CD14-positive monocyte (primary cell): Measurements from ENCODE around the gene RAPGEF6. TPM values are rescaled to one million over a fixed set of nuclear protein-coding genes. Genes with fewer than 3 reads are reported as not detected.

Experiments used
- DNase-seq, 3 donors: peaks; one replicate each; pipeline ENCODE4 v3.0.0-alpha.2; 2011 to 2022
- H2AFZ ChIP-seq: 2 replicates; pipeline ENCODE4 v1.6.0; 2012; ENCODE audit warnings: mild to moderate bottlenecking, low read depth, low read length, inconsistent platforms; ENCODE audit not compliant: insufficient read depth, poor library complexity, severe bottlenecking
- H3K27ac ChIP-seq, 2 donors: 1 replicate in 1 of 2; 2 replicates in 1 of 2; pipeline ENCODE4 v1.5.1; 2012 to 2013; ENCODE audit warnings: low read length in 2 of 2, control low read depth in 1 of 2, inconsistent platforms in 1 of 2, low read depth in 1 of 2, mild to moderate bottlenecking in 1 of 2
- H3K27me3 ChIP-seq, 2 donors: one replicate each; pipeline versions ENCODE4 v1.6.0 to v1.6.1; 2011 to 2013; ENCODE audit warnings: low read length in 2 of 2; ENCODE audit not compliant: control insufficient read depth in 2 of 2, insufficient read depth in 2 of 2
- H3K36me3 ChIP-seq, 2 donors: replicated peaks in 1 of 2; 1 replicate in 1 of 2; 2 replicates in 1 of 2; pipeline versions ENCODE4 v1.5.1 to v1.6.1; 2012 to 2013; ENCODE audit warnings: low read length in 2 of 2, control low read depth in 1 of 2, inconsistent platforms in 1 of 2, mild to moderate bottlenecking in 1 of 2; ENCODE audit not compliant: insufficient read depth in 2 of 2, control insufficient read depth in 1 of 2
- H3K4me1 ChIP-seq, 2 donors: 1 replicate in 1 of 2; 2 replicates in 1 of 2; pipeline versions ENCODE4 v1.5.1 to v1.6.1; 2012 to 2013; ENCODE audit warnings: low read length in 2 of 2, control low read depth in 1 of 2, inconsistent platforms in 1 of 2, mild to moderate bottlenecking in 1 of 2, moderate library complexity in 1 of 2; ENCODE audit not compliant: insufficient read depth in 2 of 2, control insufficient read depth in 1 of 2
- H3K4me2 ChIP-seq: replicated peaks from 2 replicates; pipeline ENCODE3; 2012; ENCODE audit warnings: low read length, moderate library complexity, mild to moderate bottlenecking; ENCODE audit not compliant: poor library complexity, severe bottlenecking; ENCODE audit errors: extremely low read depth
- H3K4me3 ChIP-seq, 3 experiments: fragments of 200-600 bp in 1 of 3; sonication (generic) in 1 of 3; replicated peaks in 1 of 3; 1 replicate in 2 of 3; 2 replicates in 1 of 3; pipeline ENCODE4 v1.5.1; 2011 to 2013; ENCODE audit warnings: low read length in 3 of 3, mild to moderate bottlenecking in 3 of 3, control low read depth in 2 of 3, low read depth in 2 of 3, inconsistent platforms in 1 of 3, moderate library complexity in 1 of 3
- H3K79me2 ChIP-seq: 2 replicates; pipeline ENCODE4 v1.6.0; 2012; ENCODE audit warnings: mild to moderate bottlenecking, control low read depth, inconsistent platforms, low read length, moderate library complexity; ENCODE audit not compliant: insufficient read depth
- H3K9ac ChIP-seq: 2 replicates; pipeline ENCODE4 v1.6.0; 2017; ENCODE audit warnings: low read length, mild to moderate bottlenecking; ENCODE audit not compliant: insufficient read depth, poor library complexity, severe bottlenecking
- H3K9me3 ChIP-seq, 2 donors: replicated peaks in 1 of 2; 1 replicate in 1 of 2; 2 replicates in 1 of 2; pipeline versions ENCODE4 v1.5.1 to v1.6.1; 2012 to 2013; ENCODE audit warnings: low read length in 2 of 2, control low read depth in 1 of 2; ENCODE audit not compliant: control insufficient read depth in 1 of 2, insufficient read depth in 1 of 2
- H4K20me1 ChIP-seq: 2 replicates; pipeline ENCODE4 v1.6.0; 2012; ENCODE audit warnings: mild to moderate bottlenecking, low read length, control low read depth, moderate library complexity; ENCODE audit not compliant: insufficient read depth
- H3K27ac Mint-ChIP-seq, 7 donors: one replicate each; pipeline ENCODE4 v1.8.0; 2020; ENCODE audit warnings: mild to moderate bottlenecking in 7 of 7, mixed read lengths in 7 of 7, moderate library complexity in 6 of 7, inconsistent platforms in 2 of 7
- H3K27me3 Mint-ChIP-seq, 3 donors: one replicate each; pipeline ENCODE4 v1.8.0; 2021 to 2022; ENCODE audit warnings: low read depth in 3 of 3, mild to moderate bottlenecking in 3 of 3, mixed read lengths in 3 of 3, moderate library complexity in 3 of 3, inconsistent platforms in 1 of 3
- H3K36me3 Mint-ChIP-seq, 2 donors: one replicate each; pipeline ENCODE4 v1.8.0; 2020; ENCODE audit warnings: mixed read lengths in 2 of 2, inconsistent platforms in 1 of 2, mild to moderate bottlenecking in 1 of 2
- H3K4me1 Mint-ChIP-seq: one replicate; pipeline ENCODE4 v1.8.0; 2020; ENCODE audit warnings: mild to moderate bottlenecking, mixed read lengths
- H3K4me3 Mint-ChIP-seq, 2 donors: one replicate each; pipeline ENCODE4 v1.8.0; 2020; ENCODE audit warnings: mild to moderate bottlenecking in 2 of 2, mixed read lengths in 2 of 2, moderate library complexity in 1 of 2
- H3K9me3 Mint-ChIP-seq, 7 donors: one replicate each; pipeline ENCODE4 v1.8.0; 2020 to 2022; ENCODE audit warnings: mixed read lengths in 7 of 7, mild to moderate bottlenecking in 6 of 7, moderate library complexity in 6 of 7, inconsistent platforms in 2 of 7
- WGBS: methylation state at CpG from one replicate; pipeline ENCODE4 v1.1.5; 2013; ENCODE audit warnings: missing lambda C conversion rate; ENCODE audit not compliant: insufficient coverage; 5-methylcytosine and 5-hydroxymethylcytosine counted together
- intact Hi-C, 2 donors: fragments of 100-400 bp; cut with micrococcal nuclease; formaldehyde crosslinking; loops; one replicate each; pipeline versions ENCODE4 v1.15.0 to v1.15.1; 2023
- polyA plus RNA-seq, 3 donors: library from polyadenylated mRNA; depleted of rRNA in 1 of 3; unstranded in 2 of 3; stranded (reverse) in 1 of 3; fragments of 300-500 nt in 2 of 3; fragments of >200 nt in 1 of 3; fragmentation: Illumina TruSeq in 2 of 3; gene quantifications; 1 replicate in 2 of 3; 2 replicates in 1 of 3; pipeline ENCODE4 v1.2.3, GENCODE V29; 2012 to 2021
- TF ChIP-seq, protein P1 (sequence below): fragments of 200-600 bp; IDR thresholded peaks from one replicate; pipeline ENCODE4 v1.8.0; 2022; ENCODE audit warnings: antibody characterized with exemption, mild to moderate bottlenecking

RAPGEF6 gene
- polyA plus RNA-seq, 3 donors = 2.9 to 4.8 (median 4.8) TPM

DNA sequence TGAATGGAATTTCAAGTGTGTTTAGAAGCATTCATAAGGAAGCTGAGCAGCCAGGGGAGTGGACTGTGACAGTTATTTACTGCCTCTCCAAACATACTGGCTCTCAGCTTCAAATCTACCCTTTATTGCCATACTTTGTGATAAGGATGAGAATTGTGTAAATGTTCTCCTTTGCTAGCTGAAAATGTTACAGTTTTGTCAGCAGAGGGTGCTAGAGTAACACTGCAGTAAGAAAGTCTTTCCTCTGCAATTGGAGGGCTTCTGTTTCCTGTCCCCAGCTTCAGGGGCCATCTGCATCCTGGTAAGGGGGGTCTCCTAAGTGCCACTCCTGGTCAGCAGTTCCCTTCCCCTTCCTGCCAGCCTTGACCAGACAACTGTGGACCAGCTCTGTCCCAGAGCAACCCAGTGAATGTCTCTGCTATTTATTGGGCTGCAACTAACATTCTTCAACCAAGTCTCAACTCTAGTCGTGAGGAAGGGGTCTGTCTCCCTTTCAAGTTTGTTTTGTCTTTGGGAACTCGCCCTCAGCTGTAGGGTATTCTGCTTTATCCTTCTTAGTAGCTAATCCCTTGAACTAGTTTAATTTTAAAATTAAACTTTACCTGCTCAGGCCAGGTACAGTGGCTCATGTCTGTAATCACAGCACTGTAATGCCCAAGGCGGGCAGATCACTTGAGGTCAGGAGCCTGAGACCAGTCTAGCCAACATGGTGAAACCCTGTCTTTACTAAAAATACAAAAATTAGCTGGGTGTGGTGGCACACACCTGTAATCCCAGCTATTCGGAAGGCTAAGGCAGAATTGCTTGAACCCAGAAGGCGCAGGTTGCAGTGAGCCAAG is 45.3 kb downstream of the RAPGEF6 start:
- Histone ChIP-seq H3K36me3 (peaks cover 0 to 26% of the 10 kb centered on the region in 2 donors), H4K20me1 (peaks cover 18% of the 10 kb centered on the region), H2AFZ (no peak overlapping the region), H3K4me1 (peaks cover 0 to 3% of the 10 kb centered on the region in 2 donors), H3K9ac (no peak overlapping the region), H3K79me2 (peaks cover 18% of the 10 kb centered on the region), H3K4me3 (no peak overlapping the region), H3K27ac (no peak overlapping the region), H3K9me3 (no peaks in the 10 kb centered on the region), H3K27me3 (no peaks in the 10 kb centered on the region), H3K4me2 (no peak overlapping the region)
- peaks cover 9% of the 10 kb centered on the region for H3K4me1 Mint-ChIP-seq
- no peaks in the 10 kb centered on the region for H3K27me3 Mint-ChIP-seq
- peaks cover 19 to 22% of the 10 kb centered on the region in 2 donors for H3K36me3 Mint-ChIP-seq
- intact Hi-C loops = loop anchor here (2.0 kb wide), 2 partner anchors 417 to 419 kb away; no protein-coding TSS in a partner anchor
- H3K4me3 Mint-ChIP-seq = no peak overlapping the region
- peaks cover 0 to 3% (median 0%) of the 10 kb centered on the region in 7 donors for H3K9me3 Mint-ChIP-seq
- peak; percentile 13 to 46 (median 33) for DNase-seq
- TF ChIP-seq, protein P1, sequence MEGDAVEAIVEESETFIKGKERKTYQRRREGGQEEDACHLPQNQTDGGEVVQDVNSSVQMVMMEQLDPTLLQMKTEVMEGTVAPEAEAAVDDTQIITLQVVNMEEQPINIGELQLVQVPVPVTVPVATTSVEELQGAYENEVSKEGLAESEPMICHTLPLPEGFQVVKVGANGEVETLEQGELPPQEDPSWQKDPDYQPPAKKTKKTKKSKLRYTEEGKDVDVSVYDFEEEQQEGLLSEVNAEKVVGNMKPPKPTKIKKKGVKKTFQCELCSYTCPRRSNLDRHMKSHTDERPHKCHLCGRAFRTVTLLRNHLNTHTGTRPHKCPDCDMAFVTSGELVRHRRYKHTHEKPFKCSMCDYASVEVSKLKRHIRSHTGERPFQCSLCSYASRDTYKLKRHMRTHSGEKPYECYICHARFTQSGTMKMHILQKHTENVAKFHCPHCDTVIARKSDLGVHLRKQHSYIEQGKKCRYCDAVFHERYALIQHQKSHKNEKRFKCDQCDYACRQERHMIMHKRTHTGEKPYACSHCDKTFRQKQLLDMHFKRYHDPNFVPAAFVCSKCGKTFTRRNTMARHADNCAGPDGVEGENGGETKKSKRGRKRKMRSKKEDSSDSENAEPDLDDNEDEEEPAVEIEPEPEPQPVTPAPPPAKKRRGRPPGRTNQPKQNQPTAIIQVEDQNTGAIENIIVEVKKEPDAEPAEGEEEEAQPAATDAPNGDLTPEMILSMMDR = peak; percentile 87
- H3K27ac Mint-ChIP-seq = peak overlapping the region in 2 of 7 donors; percentile 41 to 65
- WGBS = 100% methylated on average over 1 of the region's 5 CpGs

DNA sequence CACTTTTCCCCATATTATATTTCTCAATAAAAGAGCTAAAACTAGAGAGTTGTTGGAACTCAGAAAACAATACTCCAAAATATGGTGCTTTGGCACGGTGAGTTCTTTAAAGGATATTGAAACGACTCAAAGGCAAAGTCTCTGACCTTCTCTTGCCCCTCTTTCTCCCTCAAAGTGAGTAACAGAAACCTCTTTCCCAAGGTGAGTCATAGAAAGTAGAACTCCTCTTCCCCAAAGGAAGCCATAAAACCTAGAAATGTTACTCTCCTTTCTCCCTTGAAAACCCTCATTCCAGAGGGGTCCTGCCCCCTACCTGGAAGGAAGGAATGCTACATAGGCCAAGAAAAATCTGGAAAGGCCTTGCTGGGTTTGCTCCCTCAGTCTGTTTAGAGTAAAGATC is 47.5 kb downstream of the RAPGEF6 start:
- Histone ChIP-seq H3K4me1 (no peaks in the 10 kb centered on the region), H3K79me2 (peaks cover 24% of the 10 kb centered on the region), H2AFZ (no peak overlapping the region), H3K4me2 (no peak overlapping the region), H3K27me3 (no peaks in the 10 kb centered on the region), H3K36me3 (peaks cover 0 to 26% of the 10 kb centered on the region in 2 donors), H3K27ac (no peak overlapping the region), H3K4me3 (no peak overlapping the region), H3K9me3 (no peaks in the 10 kb centered on the region), H3K9ac (no peak overlapping the region), H4K20me1 (peaks cover 22% of the 10 kb centered on the region)
- H3K4me3 Mint-ChIP-seq = no peak overlapping the region
- WGBS = no CpG with 5 or more reads among the region's 2 CpGs
- H3K27me3 Mint-ChIP-seq = no peaks in the 10 kb centered on the region
- peak overlapping the region in 2 of 7 donors; percentile 44 to 46 for H3K27ac Mint-ChIP-seq
- intact Hi-C loops = no loop called here
- H3K9me3 Mint-ChIP-seq = peaks cover 0 to 2% (median 0%) of the 10 kb centered on the region in 7 donors
- H3K4me1 Mint-ChIP-seq = no peaks in the 10 kb centered on the region
- peaks cover 16 to 21% of the 10 kb centered on the region in 2 donors for H3K36me3 Mint-ChIP-seq
- TF ChIP-seq, protein P1 = no peak
- no peak for DNase-seq
